ENCODE measurements around the gene SLC2A13. TPM values are rescaled to one million over a fixed set of nuclear protein-coding genes. Genes with fewer than 3 reads are reported as not detected.
"Not testable (repeated sequence)": the region's sequence is repeated elsewhere in the genome, so short reads cannot be mapped to it uniquely, and the experiment has no call there.

Gene SLC2A13
- polyA plus RNA-seq, 4 donors: 11.7 to 17.8 (median 17.0) TPM

- no peak for DNase-seq (ENCODE audit: low read depth in 4 of 4, low spot score in 3 of 4)
These were observed 326.0 kb downstream of the SLC2A13 start for GRCh38 chr12:39779768-39780340.

- DNase-seq (ENCODE audit: low read depth in 4 of 4, low spot score in 3 of 4): no peak
These were observed 328.4 kb downstream of the SLC2A13 start for GRCh38 chr12:39777465-39777864.

GRCh38 chr12:39773266-39773665 is 332.6 kb downstream of the SLC2A13 start:
- DNase-seq (ENCODE audit: low read depth in 4 of 4, low spot score in 3 of 4): no peak

- no peak for DNase-seq (ENCODE audit: low read depth in 4 of 4, low spot score in 3 of 4)
These were observed 333.0 kb downstream of the SLC2A13 start for GRCh38 chr12:39772821-39773259.

GRCh38 chr12:39771456-39771855 is 334.4 kb downstream of the SLC2A13 start:
- no peak for DNase-seq (ENCODE audit: low read depth in 4 of 4, low spot score in 3 of 4)

- DNase-seq (ENCODE audit: low read depth in 4 of 4, low spot score in 3 of 4): peak in 1 of 4 donors; percentile 2
These were observed 340.8 kb downstream of the SLC2A13 start for GRCh38 chr12:39764944-39765560.

GRCh38 chr12:39763890-39764169 is 342.1 kb downstream of the SLC2A13 start:
- no peak for DNase-seq (ENCODE audit: low read depth in 4 of 4, low spot score in 3 of 4)

GRCh38 chr12:39763071-39763889 is 342.6 kb downstream of the SLC2A13 start:
- no peak for DNase-seq (ENCODE audit: low read depth in 4 of 4, low spot score in 3 of 4)

- no peak for DNase-seq (ENCODE audit: low read depth in 4 of 4, low spot score in 3 of 4)
These were observed 350.4 kb downstream of the SLC2A13 start for GRCh38 chr12:39755478-39755877.

GRCh38 chr12:39752482-39753137 is 353.3 kb downstream of the SLC2A13 start:
- DNase-seq (ENCODE audit: low read depth in 4 of 4, low spot score in 3 of 4): no peak

- not testable (repeated sequence) for DNase-seq (ENCODE audit: low read depth in 4 of 4, low spot score in 3 of 4)
These were observed 359.7 kb downstream of the SLC2A13 start for GRCh38 chr12:39746151-39746550.

- no peak for DNase-seq (ENCODE audit: low read depth in 4 of 4, low spot score in 3 of 4)
These were observed 362.2 kb downstream of the SLC2A13 start for GRCh38 chr12:39743655-39744054.

GRCh38 chr12:39736406-39736805 is 369.5 kb downstream of the SLC2A13 start:
- no peak for DNase-seq (ENCODE audit: low read depth in 4 of 4, low spot score in 3 of 4)

GRCh38 chr12:39723831-39724230 is 382.1 kb downstream of the SLC2A13 start:
- DNase-seq (ENCODE audit: low read depth in 4 of 4, low spot score in 3 of 4): no peak

GRCh38 chr12:39722504-39722903 is 383.4 kb downstream of the SLC2A13 start:
- DNase-seq (ENCODE audit: low read depth in 4 of 4, low spot score in 3 of 4): no peak

- DNase-seq (ENCODE audit: low read depth in 4 of 4, low spot score in 3 of 4): no peak
These were observed 392.3 kb downstream of the SLC2A13 start for GRCh38 chr12:39713552-39713951.

- DNase-seq (ENCODE audit: low read depth in 4 of 4, low spot score in 3 of 4): no peak
These were observed 393.5 kb downstream of the SLC2A13 start for GRCh38 chr12:39712334-39712733.
